ENCODE data around the gene GPR156.

GRCh38 chr3:120163026-120163425, 122.0 kb downstream of the GPR156 start:
- TF ChIP-seq POLR2AphosphoS5 (IDR thresholded peaks at IDR 0.05; ENCODE audit: low read depth, low read length): no peak
- TF ChIP-seq TAF1 (IDR thresholded peaks at IDR 0.05; ENCODE audit: borderline replicate concordance, insufficient read depth, low read length): no peak
- TF ChIP-seq REST (IDR thresholded peaks at IDR 0.05; ENCODE audit: insufficient read depth in 1 of 2, low read depth in 2 of 2, low read length in 2 of 2): no peak
- TF ChIP-seq SIN3A (IDR thresholded peaks at IDR 0.05; ENCODE audit: borderline replicate concordance, insufficient read depth, low read length): no peak
- TF ChIP-seq FOXP2 (optimal IDR thresholded peaks at IDR 0.05; ENCODE audit: borderline replicate concordance, extremely low read depth, extremely low read length, insufficient read depth): no peak
